HG02970 (cell line): ENCODE measurements around the gene ERI3.

Experiments used
- ATAC-seq: cut with Tn5 transposase; IDR thresholded peaks from one replicate; pipeline ENCODE4 v1.9.1; 2021; ENCODE audit warnings: mild to moderate bottlenecking, moderate library complexity, moderate number of reproducible peaks; ENCODE audit not compliant: unreplicated experiment, low FRiP score

ERI3 gene

GRCh38 chr1:44353604-44354003 lies 1.5 kb downstream of the ERI3 start:
- no peak for ATAC-seq

- ATAC-seq = no peak
Measured at GRCh38 chr1:44351289-44351688, 3.8 kb downstream of the ERI3 start.

- no peak for ATAC-seq
Measured at GRCh38 chr1:44348061-44348485, 7.0 kb downstream of the ERI3 start.

GRCh38 chr1:44347280-44347679 lies 7.8 kb downstream of the ERI3 start:
- no peak for ATAC-seq

- ATAC-seq = no peak
Measured at GRCh38 chr1:44346878-44347277, 8.2 kb downstream of the ERI3 start.

GRCh38 chr1:44346184-44346583 lies 8.9 kb downstream of the ERI3 start:
- no peak for ATAC-seq

GRCh38 chr1:44345187-44345775 lies 9.8 kb downstream of the ERI3 start:
- ATAC-seq = no peak

GRCh38 chr1:44339731-44340130 lies 15.3 kb downstream of the ERI3 start:
- ATAC-seq = no peak

GRCh38 chr1:44338136-44338535 lies 16.9 kb downstream of the ERI3 start:
- ATAC-seq = no peak

- ATAC-seq = no peak
Measured at GRCh38 chr1:44336668-44337067, 18.4 kb downstream of the ERI3 start.

GRCh38 chr1:44334968-44335367 lies 20.1 kb downstream of the ERI3 start:
- ATAC-seq = no peak

GRCh38 chr1:44333376-44333775 lies 21.7 kb downstream of the ERI3 start:
- ATAC-seq = no peak

GRCh38 chr1:44332505-44332904 lies 22.6 kb downstream of the ERI3 start:
- no peak for ATAC-seq

GRCh38 chr1:44330935-44331334 lies 24.1 kb downstream of the ERI3 start:
- no peak for ATAC-seq

- no peak for ATAC-seq
Measured at GRCh38 chr1:44328671-44329416, 26.2 kb downstream of the ERI3 start.

GRCh38 chr1:44327679-44328491 lies 27.2 kb downstream of the ERI3 start:
- no peak for ATAC-seq

GRCh38 chr1:44326821-44327465 lies 28.1 kb downstream of the ERI3 start:
- ATAC-seq = no peak

- ATAC-seq = no peak
Measured at GRCh38 chr1:44326024-44326701, 28.9 kb downstream of the ERI3 start.

- ATAC-seq = no peak
Measured at GRCh38 chr1:44323947-44324346, 31.1 kb downstream of the ERI3 start.

GRCh38 chr1:44322367-44322766 lies 32.7 kb downstream of the ERI3 start:
- ATAC-seq = no peak
